Measurements from ENCODE around the gene TNFRSF4. TPM values are rescaled to one million over a fixed set of nuclear protein-coding genes. Genes with fewer than 3 reads are reported as not detected.
A peak's percentile ranks its signal among the peaks of the same experiment; 100 is the strongest.

Gene TNFRSF4
- total and polyA plus RNA-seq, 2 of the 13 experiments (the other 11 are each of a cell fraction or from before 2014, with no cell fraction given) = not detected

- no peak for FAIRE-seq
- H3K36me3 ChIP-seq (replicated peaks in 1 of 2; ENCODE audit: control insufficient read depth in 1 of 2, insufficient read depth in 2 of 2, low read length in 2 of 2) = peaks cover 19 to 65% of the 10 kb centered on the region in 2 experiments
Observed at GRCh38 chr1:1262758-1263157, 48.8 kb upstream of the TNFRSF4 start.

GRCh38 chr1:1262071-1262470 lies 48.1 kb upstream of the TNFRSF4 start:
- Histone ChIP-seq H3K36me3 (replicated peaks in 1 of 2; ENCODE audit: control insufficient read depth in 1 of 2, insufficient read depth in 2 of 2, low read length in 2 of 2) (peaks cover 18 to 62% of the 10 kb centered on the region in 2 experiments), H3K9me3 (ENCODE audit: low read length) (no peaks in the 10 kb centered on the region), H3K4me2 (ENCODE audit: low read depth, low read length) (no peak overlapping the region), H2AFZ (ENCODE audit: low read length) (no peak overlapping the region), H3K27me3 (ENCODE audit: control insufficient read depth in 1 of 2, insufficient read depth in 2 of 2, low read length in 2 of 2) (no peaks in the 10 kb centered on the region), H3K4me3 (replicated peaks in 1 of 3; ENCODE audit: insufficient read depth in 1 of 3, low read depth in 2 of 3, low read length in 3 of 3) (no peak overlapping the region), H3K4me1 (ENCODE audit: insufficient read depth, low read length) (no peaks in the 10 kb centered on the region), H3K79me2 (ENCODE audit: insufficient read depth, low read length) (no peaks in the 10 kb centered on the region), H3K9ac (ENCODE audit: insufficient read depth, low read depth, low read length) (no peak overlapping the region), H3K27ac (ENCODE audit: extremely low read length, insufficient read depth, low read length) (no peak overlapping the region), H4K20me1 (ENCODE audit: insufficient read depth, low read length) (no peaks in the 10 kb centered on the region)
- in situ Hi-C loops (cut with HindIII; ENCODE audit: extremely low pct_ligation_motif_present, low pct_unique_long_range_greater_than_20kb) (no loop called here), intact Hi-C loops (cut with micrococcal nuclease; ENCODE audit: unreplicated experiment) (no loop called here)
- WGBS (ENCODE audit: low lambda C conversion rate) = 97% methylated on average over 15 of the region's 17 CpGs
- FAIRE-seq = no peak
- ATAC-seq = no peak
- POLR2A ChIA-PET = no interaction called here
- CTCF ChIA-PET (ENCODE audit: low intra/inter-chr PET ratio, low total read pairs) = no interaction called here
- BruUV-seq (replicated peaks) = no TSS peak
- TF ChIP-seq MLXIP (CRISPR knock-in tag; IDR thresholded peaks at IDR 0.05; ENCODE audit: borderline replicate concordance) (no peak), RBFOX2 (IDR thresholded peaks at IDR 0.05; ENCODE audit: low read depth, low read length) (0 out of 2 replicates have a peak, but pooled peaks have one; percentile 2)
- DNase-seq (ENCODE audit: low spot score) = no peak

More at GRCh38 chr1:1262758-1263157, 48.8 kb upstream of the TNFRSF4 start:
- no peak overlapping the region for H3K4me3 ChIP-seq (replicated peaks in 1 of 3; ENCODE audit: insufficient read depth in 1 of 3, low read depth in 2 of 3, low read length in 3 of 3)
- DNase-seq (ENCODE audit: low spot score) (no peak), ATAC-seq (no peak)
- no peaks in the 10 kb centered on the region for H3K4me1 ChIP-seq (ENCODE audit: insufficient read depth, low read length)
- CTCF ChIA-PET (ENCODE audit: low intra/inter-chr PET ratio, low total read pairs) = no interaction called here
- H2AFZ ChIP-seq (ENCODE audit: low read length) = no peak overlapping the region
- no peaks in the 10 kb centered on the region for H3K27me3 ChIP-seq (ENCODE audit: control insufficient read depth in 1 of 2, insufficient read depth in 2 of 2, low read length in 2 of 2)
- H4K20me1 ChIP-seq (ENCODE audit: insufficient read depth, low read length) = no peaks in the 10 kb centered on the region
- H3K4me2 ChIP-seq (ENCODE audit: low read depth, low read length) = no peak overlapping the region
- H3K9ac ChIP-seq (ENCODE audit: insufficient read depth, low read depth, low read length) = no peak overlapping the region
- intact Hi-C loops (cut with micrococcal nuclease; ENCODE audit: unreplicated experiment) (no loop called here), in situ Hi-C loops (cut with HindIII; ENCODE audit: extremely low pct_ligation_motif_present, low pct_unique_long_range_greater_than_20kb) (no loop called here)
- no peak for TF ChIP-seq NCOA5 (CRISPR knock-in tag; IDR thresholded peaks at IDR 0.05)
- peak; percentile 81 for TF ChIP-seq CEBPB (IDR thresholded peaks at IDR 0.05; ENCODE audit: borderline replicate concordance, low read depth, low read length)
- BruUV-seq (replicated peaks) = no TSS peak
- POLR2A ChIA-PET = no interaction called here
- H3K27ac ChIP-seq (ENCODE audit: extremely low read length, insufficient read depth, low read length) = no peak overlapping the region
- H3K79me2 ChIP-seq (ENCODE audit: insufficient read depth, low read length) = no peaks in the 10 kb centered on the region
- WGBS (ENCODE audit: low lambda C conversion rate) = 97% methylated on average over 3 of the region's 8 CpGs
- H3K9me3 ChIP-seq (ENCODE audit: low read length) = no peaks in the 10 kb centered on the region
